Neutrophil (primary cell): ENCODE data around the gene SLC27A1.

Experiments used
- H3K27ac ChIP-seq: fragments of 200-600 bp; sonication (generic); 2 replicates; pipeline ENCODE4 v1.5.1; 2016; ENCODE audit warnings: mild to moderate bottlenecking, moderate library complexity
- H3K27me3 ChIP-seq: fragments of 200-600 bp; sonication (generic); 2 replicates; pipeline ENCODE4 v1.6.0; 2016; ENCODE audit warnings: mild to moderate bottlenecking
- H3K36me3 ChIP-seq: fragments of 200-600 bp; sonication (generic); 2 replicates; pipeline ENCODE4 v1.5.1; 2017
- H3K4me1 ChIP-seq, 2 experiments: fragments of 200-600 bp in 1 of 2; sonication (generic) in 1 of 2; 1 replicate in 1 of 2; 2 replicates in 1 of 2; pipeline versions ENCODE4 v1.5.1 to v1.6.1; 2013 to 2016; ENCODE audit warnings: low read depth in 1 of 2, low read length in 1 of 2, mild to moderate bottlenecking in 1 of 2, moderate library complexity in 1 of 2; ENCODE audit not compliant: control insufficient read depth in 1 of 2, insufficient read depth in 1 of 2
- H3K4me3 ChIP-seq, 2 experiments: fragments of 200-600 bp in 1 of 2; sonication (generic) in 1 of 2; 1 replicate in 1 of 2; 2 replicates in 1 of 2; pipeline ENCODE4 v1.5.1; 2013 to 2016; ENCODE audit warnings: low read depth in 1 of 2, low read length in 1 of 2, mild to moderate bottlenecking in 1 of 2, moderate library complexity in 1 of 2
- H3K9me3 ChIP-seq: fragments of 200-600 bp; sonication (generic); 2 replicates; pipeline ENCODE4 v1.5.1; 2016
- CTCF ChIP-seq: fragments of 200-600 bp; sonication (generic); IDR thresholded peaks from 2 replicates; pipeline ENCODE4 v1.5.1; 2016; ENCODE audit warnings: antibody characterized with exemption

The SLC27A1 gene

GRCh38 chr19:17555480-17555928 is 85.2 kb downstream of the SLC27A1 start, which contains the start of gene COLGALT1:
COLGALT1 (plus strand) TSS chr19:17555649; CDS start chr19:17555714, 65 bp downstream.
- peak; percentile 49 for TF ChIP-seq CTCF
- Histone ChIP-seq H3K4me1 (peaks cover 39 to 52% of the 10 kb centered on the region in 2 experiments), H3K27me3 (no peaks in the 10 kb centered on the region), H3K4me3 (peak within 1 kb of the TSS; percentile 85 to 93), H3K27ac (peak within 1 kb of the TSS; percentile 89), H3K9me3 (no peaks in the 10 kb centered on the region), H3K36me3 (peaks cover 9% of the 10 kb centered on the region)
